ENCODE measurements around the gene PHB1.
"Not testable (repeated sequence)": the region's sequence is repeated elsewhere in the genome, so short reads cannot be mapped to it uniquely, and the experiment has no call there.

The PHB1 gene

GRCh38 chr17:49372425-49372824 is 42.3 kb downstream of the PHB1 start:
- DNase-seq = no peak

DNA sequence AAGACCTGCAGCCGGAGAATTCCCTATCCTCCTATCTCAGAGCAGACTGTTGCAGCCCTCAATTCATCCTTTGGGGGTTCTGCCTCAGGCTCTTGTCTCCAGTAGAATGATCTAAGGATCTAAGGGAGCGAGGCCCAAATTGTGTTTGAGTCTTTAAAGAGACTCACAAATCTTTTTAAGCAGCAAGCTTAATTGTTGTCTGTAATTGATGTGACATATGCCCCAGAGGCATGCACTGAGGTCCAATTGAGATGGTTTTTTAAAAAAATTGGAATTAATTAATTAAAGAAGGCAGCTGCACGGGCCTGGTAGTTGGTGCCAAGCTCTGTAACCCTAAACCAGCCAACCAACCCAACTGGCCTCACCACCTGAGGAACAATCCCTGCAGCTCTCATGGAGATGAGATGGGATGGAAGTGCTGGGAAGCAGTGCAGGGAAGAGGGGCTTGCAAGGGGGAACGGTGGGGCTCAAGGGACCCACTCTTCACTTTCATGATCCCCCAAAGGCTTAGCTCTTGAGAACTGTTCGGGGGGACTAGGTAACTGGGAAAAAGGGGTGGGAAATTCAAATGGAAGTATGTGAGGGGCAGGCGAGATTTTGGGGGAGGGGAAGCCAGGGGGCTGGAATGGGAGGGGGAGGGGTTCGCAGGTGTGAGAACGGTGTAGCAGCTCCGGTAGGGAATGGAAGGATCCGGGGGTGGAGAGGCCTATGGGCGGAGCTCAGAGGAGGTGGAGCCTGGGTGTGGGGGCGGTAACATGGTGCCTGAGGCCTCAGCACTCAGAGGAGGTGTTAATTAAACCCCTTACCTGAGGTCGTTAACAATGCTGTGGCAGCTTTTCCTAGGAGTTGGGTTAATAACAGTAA is 43.5 kb downstream of the PHB1 start:
- no peak for DNase-seq

DNA sequence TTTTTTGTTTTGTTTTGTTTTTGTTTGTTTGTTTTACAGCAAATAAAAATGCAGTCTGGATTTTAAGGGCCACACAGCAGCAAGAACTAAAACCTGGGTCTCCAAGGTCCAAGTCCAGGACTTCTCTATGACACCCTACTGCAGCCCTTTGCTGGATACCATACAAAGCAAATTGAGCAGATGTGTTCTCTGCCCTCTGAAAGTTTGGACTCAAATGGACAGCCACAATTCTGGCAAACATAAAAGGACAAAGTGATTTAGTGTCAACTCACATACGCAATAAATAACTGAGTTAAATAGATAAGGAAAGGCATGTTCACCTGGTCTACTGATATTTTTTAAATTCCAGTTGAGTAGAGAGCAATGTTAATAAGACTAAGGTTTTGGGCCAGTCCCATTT is 44.9 kb downstream of the PHB1 start:
- DNase-seq = no peak

DNA sequence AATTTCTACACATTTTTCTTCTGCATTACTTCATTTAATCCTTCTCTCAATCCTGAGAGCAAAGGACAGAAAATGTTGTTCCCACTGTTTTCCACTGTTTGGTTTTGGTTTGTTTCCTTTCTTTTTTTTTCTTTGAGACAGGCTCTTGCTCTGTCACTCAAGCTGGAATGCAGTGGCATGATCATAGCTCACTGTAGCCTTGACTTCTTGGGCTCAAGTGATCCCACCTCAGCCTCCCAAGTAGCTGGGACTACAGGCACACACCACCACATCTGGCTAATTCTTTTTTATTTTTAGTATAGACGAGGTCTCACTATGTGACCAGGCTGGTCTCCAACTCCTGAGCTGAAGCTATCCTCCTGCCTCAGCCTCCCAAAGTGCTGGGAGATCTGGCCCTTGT is 45.6 kb downstream of the PHB1 start:
- DNase-seq = no peak

GRCh38 chr17:49365667-49366066 is 49.0 kb downstream of the PHB1 start:
- no peak for DNase-seq

GRCh38 chr17:49365126-49365525 is 49.6 kb downstream of the PHB1 start:
- not testable (repeated sequence) for DNase-seq

DNA sequence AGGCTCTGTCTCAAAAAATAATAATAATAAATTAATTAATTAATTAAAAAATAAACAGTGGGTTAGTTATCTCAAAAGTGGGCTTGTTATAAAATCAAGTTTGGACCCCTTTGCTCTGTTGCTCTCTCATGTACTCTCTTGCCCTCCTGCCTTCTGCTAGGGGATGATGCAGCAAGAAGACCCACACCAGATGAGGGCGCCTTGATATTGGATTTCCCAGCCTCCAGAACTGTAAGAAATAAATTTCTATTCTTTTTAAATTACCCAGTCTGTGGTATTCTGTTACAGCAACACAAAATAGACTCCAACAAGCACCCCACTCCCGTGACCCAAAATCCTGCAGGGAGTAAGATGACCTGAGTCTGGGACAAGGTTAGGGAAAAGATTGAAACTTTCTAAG is 50.6 kb downstream of the PHB1 start:
- no peak for DNase-seq

- DNase-seq = no peak
These were observed 51.4 kb downstream of the PHB1 start for GRCh38 chr17:49363251-49363650.

DNA sequence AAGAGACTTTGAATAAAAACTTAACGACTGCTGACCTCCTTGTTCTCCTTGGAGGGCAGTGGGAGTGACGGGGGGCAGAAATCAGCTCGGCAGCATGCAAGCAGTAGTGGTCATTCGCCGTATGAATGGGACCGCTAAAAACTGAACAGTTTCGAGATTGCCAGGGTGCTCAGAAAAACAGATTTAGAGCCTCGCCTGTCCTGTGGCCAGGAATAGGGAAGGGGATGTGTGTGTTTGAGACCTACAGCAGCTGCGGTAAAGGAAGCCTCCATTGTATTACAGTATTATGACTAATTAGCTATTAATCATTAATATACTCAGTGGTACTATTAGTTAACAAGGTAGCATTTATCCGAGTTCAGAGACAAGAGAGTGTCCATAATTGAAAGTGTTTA is 52.0 kb downstream of the PHB1 start:
- no peak for DNase-seq

DNA sequence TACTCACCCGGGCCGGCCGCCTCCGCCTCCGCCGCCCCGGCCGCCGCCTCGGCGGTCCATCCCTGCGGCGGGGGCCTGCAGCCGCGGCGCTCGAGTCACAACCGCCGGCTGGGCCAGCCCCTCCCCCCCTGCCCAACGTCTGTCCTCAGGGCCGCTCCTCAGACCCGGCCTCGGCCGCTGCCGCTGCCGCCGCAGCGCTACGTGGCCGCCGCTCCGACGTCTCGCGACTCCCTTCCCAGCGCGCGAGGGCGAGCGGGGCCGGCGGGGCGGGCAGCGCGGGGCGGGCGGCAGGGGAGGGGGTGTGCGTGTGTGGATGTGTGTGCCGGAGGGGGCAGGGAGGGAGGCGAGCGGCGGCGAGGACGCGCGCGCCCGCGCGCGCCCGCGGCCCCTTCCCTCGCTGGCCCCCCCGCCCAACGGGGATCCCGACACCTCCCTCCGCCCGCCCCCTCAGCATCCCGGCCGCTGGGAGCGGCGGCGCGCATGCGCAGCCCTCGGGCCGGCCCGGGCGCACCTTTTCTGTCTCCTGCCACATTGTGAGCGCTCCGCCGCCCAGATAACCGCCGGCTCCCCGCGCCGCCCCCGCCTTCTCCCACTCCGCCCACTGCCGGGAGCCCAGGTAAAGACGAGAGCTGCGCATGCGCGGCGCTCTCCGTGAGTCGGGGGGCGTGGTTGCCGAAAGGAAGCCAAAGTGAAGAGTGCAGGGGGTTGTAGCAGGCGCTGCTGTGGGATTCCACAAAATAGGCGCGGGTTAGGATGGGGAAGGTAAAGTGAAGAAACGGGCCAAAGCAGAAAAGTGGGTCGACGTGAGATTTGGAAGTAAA is 52.6 kb downstream of the PHB1 start, which contains the start of gene ZNF652:
Gene ZNF652, minus strand, starts transcription at position 349 of the 821 bp plus-strand sequence. CDS start 44,525 bp downstream, outside the sequence.
- peak; percentile 66 to 95 (median 78) for DNase-seq

DNA sequence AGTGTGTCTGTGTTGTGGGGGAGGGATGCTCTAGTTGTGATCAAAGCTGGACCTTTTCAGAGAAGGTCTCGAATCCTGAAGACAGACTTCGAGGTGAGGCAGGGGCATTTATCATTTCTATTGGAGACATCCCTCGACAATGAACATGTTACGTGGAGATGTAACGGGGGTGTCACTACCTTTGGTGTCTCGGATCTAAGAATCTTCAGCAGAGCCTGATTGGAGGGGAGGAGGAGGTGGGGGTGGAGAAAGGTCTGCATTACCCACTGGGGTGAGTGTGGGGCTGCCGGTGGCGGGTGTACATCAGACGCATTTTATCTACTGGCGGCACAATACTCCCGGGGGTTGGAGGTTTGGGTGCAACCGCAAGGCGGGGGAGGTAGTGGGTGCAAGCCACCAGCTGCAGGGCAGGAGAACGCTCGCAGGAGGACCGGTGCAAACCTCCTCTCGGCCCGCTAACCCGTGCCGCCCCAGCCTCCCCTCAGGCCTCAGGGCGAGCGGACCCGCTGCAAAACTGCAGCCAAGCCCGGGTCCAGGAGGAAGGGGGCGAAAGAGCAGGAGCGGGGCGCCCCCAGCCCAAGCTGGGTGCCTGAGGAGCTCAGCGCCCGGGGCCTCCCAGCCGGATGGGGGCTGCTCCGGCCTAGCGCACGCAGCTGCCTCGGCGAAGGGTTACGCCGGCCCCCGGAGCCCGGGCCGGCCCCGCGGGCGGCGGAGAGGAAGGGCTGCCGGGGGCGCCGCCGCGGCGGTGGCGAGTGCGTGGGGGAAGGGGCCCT is 53.4 kb downstream of the PHB1 start:
- DNase-seq = peak; percentile 24 to 77 (median 49)

GRCh38 chr17:49360796-49361128 is 53.9 kb downstream of the PHB1 start:
- DNase-seq = peak in 1 of 4 experiments; percentile 44

GRCh38 chr17:49359990-49360795 is 54.5 kb downstream of the PHB1 start:
- DNase-seq = no peak

DNA sequence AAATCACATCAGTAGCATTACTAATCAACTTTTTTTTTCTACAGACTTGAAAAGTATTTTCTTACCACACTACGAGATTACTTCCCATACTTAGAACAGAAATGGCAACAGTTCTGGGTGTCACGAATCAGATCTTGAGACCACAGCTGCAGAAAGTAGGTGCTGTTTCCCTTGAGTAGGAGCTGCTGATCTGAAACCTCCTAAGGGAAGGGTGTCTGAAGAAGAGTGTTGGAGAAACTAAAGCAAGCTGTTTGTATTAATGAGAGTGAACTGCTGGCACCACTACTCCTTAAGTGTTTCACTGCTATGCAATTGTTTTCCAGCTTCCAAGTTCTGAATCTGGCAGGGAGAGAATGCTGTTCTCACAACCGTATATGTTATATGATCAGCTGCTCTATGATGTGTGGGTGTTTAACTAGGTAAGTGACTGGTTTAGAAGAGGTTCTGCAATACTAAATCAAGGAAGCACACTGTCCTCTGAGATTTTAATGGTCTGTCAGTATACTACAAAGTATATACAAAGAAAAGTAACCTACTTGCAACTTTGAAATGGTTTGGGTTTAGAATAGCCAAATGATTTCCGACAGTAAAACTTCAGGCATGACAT is 55.9 kb downstream of the PHB1 start:
- no peak for DNase-seq

GRCh38 chr17:49357516-49357915 is 57.2 kb downstream of the PHB1 start:
- no peak for DNase-seq

- no peak for DNase-seq
These were observed 58.4 kb downstream of the PHB1 start for GRCh38 chr17:49356320-49356719.
